ENCODE measurements around the gene CMTM8.

- TF ChIP-seq CTCF (IDR thresholded peaks at IDR 0.05) = no peak
- no peak for TF ChIP-seq POLR2A (IDR thresholded peaks at IDR 0.05)
Observed at GRCh38 chr3:32278714-32279113, 40.2 kb downstream of the CMTM8 start.
